Lung (tissue), 12 donors: ENCODE data around the gene PLPPR3. TPM values are rescaled to one million over a fixed set of nuclear protein-coding genes. Genes with fewer than 3 reads are reported as not detected.
"Not testable (repeated sequence)": the region's sequence is repeated elsewhere in the genome, so short reads cannot be mapped to it uniquely, and the experiment has no call there.

ENCODE experiments used
- ATAC-seq: fragments of 200-7000 bp; cut with Tn5 transposase; one replicate; pipeline ENCODE4 v1.9.1; 2020; ENCODE audit warnings: moderate number of reproducible peaks; ENCODE audit not compliant: insufficient read depth, low FRiP score
- DNase-seq, 3 donors: peaks; one replicate each; pipeline ENCODE4 v3.0.0-alpha.2; 2013 to 2017
- H3K27ac ChIP-seq, 2 donors: one replicate each; pipeline ENCODE4 v1.5.1; 2013; ENCODE audit warnings: mild to moderate bottlenecking in 2 of 2, moderate library complexity in 2 of 2, control low read depth in 1 of 2, inconsistent platforms in 1 of 2, low read depth in 1 of 2, low read length in 1 of 2
- H3K27me3 ChIP-seq, 3 donors: one replicate each; pipeline ENCODE4 v1.5.1; 2013; ENCODE audit warnings: low read length in 2 of 3; ENCODE audit not compliant: control insufficient read depth in 3 of 3, insufficient read depth in 3 of 3
- H3K36me3 ChIP-seq, 4 donors: one replicate each; pipeline ENCODE4 v1.5.1; 2013; ENCODE audit warnings: low read length in 4 of 4, mild to moderate bottlenecking in 1 of 4, moderate library complexity in 1 of 4; ENCODE audit not compliant: control insufficient read depth in 4 of 4, insufficient read depth in 4 of 4
- H3K4me1 ChIP-seq, 5 donors: one replicate each; pipeline ENCODE4 v1.5.1; 2013; ENCODE audit warnings: low read length in 5 of 5, mild to moderate bottlenecking in 2 of 5, moderate library complexity in 1 of 5; ENCODE audit not compliant: control insufficient read depth in 5 of 5, insufficient read depth in 5 of 5
- H3K4me3 ChIP-seq: one replicate; pipeline ENCODE4 v1.5.1; 2013; ENCODE audit warnings: mild to moderate bottlenecking, control low read depth, moderate library complexity
- H3K9ac ChIP-seq, 2 donors: one replicate each; pipeline ENCODE4 v1.5.1; 2013; ENCODE audit warnings: low read length in 2 of 2, control low read depth in 1 of 2; ENCODE audit not compliant: insufficient read depth in 1 of 2
- H3K9me3 ChIP-seq, 4 donors: one replicate each; pipeline ENCODE4 v1.5.1; 2013; ENCODE audit warnings: low read length in 3 of 4, mild to moderate bottlenecking in 1 of 4, moderate library complexity in 1 of 4; ENCODE audit not compliant: control insufficient read depth in 4 of 4, insufficient read depth in 3 of 4
- WGBS, 2 donors: extraction: QIAGEN DNeasy Blood & Tissue Kit; methylation state at CpG; one replicate each; pipeline ENCODE4 v1.1.7; 2013; 5-methylcytosine and 5-hydroxymethylcytosine counted together
- polyA plus RNA-seq, 2 donors: library from polyadenylated mRNA; stranded (reverse); fragments of 200-250 nt; gene quantifications; one replicate each; pipeline ENCODE4 v1.2.1, GENCODE V29; 2013
- total RNA-seq, 2 donors: library from RNA; depleted of rRNA in 1 of 2; stranded (reverse); fragments of >200 nt in 1 of 2; gene quantifications; one replicate each; pipeline ENCODE4 v1.2.1, GENCODE V29; 2014 to 2021
- TF ChIP-seq, protein P1 (sequence below): IDR thresholded peaks from 2 replicates; pipeline ENCODE4 v1.5.1; 2012; ENCODE audit warnings: mild to moderate bottlenecking; ENCODE audit errors: control extremely low read depth, extremely low read depth
- donor health status: control.
- donor health status: control.
- donor health status: Bipolar disorder and iron deficiency.
- donor health status: healthy.
- donor health status: DM: yes; HTN: yes; CAD: no.

Gene PLPPR3
- total and polyA plus RNA-seq, 4 donors: 0.91 to 14.1 (median 6.1) TPM

DNA sequence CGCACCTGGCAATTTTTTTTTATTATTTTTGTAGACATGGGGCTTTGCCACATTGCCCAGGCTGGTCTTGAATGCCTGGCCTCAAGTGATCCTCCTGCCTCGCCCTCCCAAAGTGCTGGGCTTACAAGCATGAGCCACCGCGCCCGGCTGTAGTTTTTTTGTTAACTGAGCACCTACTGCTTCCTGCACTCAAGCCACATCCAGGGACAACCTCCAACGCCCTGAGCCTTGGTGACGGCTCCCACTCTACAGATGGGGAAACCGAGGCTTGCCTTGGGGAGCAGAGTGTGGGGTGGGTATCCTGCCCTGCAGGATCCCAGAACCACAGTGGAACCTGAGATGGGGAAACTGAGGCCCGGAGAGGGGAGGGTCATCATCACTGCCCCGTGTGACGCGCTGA is 33.4 kb upstream of the PLPPR3 start:
- TF ChIP-seq, protein P1, sequence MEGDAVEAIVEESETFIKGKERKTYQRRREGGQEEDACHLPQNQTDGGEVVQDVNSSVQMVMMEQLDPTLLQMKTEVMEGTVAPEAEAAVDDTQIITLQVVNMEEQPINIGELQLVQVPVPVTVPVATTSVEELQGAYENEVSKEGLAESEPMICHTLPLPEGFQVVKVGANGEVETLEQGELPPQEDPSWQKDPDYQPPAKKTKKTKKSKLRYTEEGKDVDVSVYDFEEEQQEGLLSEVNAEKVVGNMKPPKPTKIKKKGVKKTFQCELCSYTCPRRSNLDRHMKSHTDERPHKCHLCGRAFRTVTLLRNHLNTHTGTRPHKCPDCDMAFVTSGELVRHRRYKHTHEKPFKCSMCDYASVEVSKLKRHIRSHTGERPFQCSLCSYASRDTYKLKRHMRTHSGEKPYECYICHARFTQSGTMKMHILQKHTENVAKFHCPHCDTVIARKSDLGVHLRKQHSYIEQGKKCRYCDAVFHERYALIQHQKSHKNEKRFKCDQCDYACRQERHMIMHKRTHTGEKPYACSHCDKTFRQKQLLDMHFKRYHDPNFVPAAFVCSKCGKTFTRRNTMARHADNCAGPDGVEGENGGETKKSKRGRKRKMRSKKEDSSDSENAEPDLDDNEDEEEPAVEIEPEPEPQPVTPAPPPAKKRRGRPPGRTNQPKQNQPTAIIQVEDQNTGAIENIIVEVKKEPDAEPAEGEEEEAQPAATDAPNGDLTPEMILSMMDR: no peak
- H3K4me1 ChIP-seq: peaks cover 0 to 18% (median 6%) of the 10 kb centered on the region in 5 donors
- ATAC-seq: no peak
- H3K4me3 ChIP-seq: no peak overlapping the region
- H3K36me3 ChIP-seq: no peaks in the 10 kb centered on the region
- no peak overlapping the region for H3K9ac ChIP-seq
- no peak for DNase-seq
- WGBS, 2 donors: 72 to 82% methylated on average over 12 of the region's 12 CpGs
- H3K9me3 ChIP-seq: no peaks in the 10 kb centered on the region
- peaks cover 0 to 7% (median 0%) of the 10 kb centered on the region in 3 donors for H3K27me3 ChIP-seq
- no peak overlapping the region for H3K27ac ChIP-seq

DNA sequence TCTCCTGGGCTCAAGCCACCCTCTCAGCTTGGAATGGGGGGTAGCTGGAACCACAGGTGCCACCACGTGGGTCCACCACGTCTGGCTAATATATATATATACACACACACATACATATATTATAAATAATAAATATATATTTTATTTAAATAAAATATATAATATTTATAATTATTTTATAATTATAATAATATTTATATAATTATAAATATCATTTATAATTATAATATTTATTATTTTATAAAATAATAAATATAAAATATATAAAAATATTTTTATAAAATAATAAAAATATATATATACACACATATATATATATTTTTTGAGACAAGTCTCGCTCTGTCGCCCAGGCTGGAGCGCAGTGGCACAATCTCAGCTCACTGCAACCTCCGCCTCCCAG is 32.8 kb upstream of the PLPPR3 start:
- no peaks in the 10 kb centered on the region for H3K9me3 ChIP-seq
- TF ChIP-seq, protein P1: no peak
- H3K4me3 ChIP-seq: no peak overlapping the region
- ATAC-seq: no peak
- no peak overlapping the region for H3K9ac ChIP-seq
- H3K4me1 ChIP-seq: peaks cover 0 to 15% (median 6%) of the 10 kb centered on the region in 5 donors
- peaks cover 0 to 2% (median 0%) of the 10 kb centered on the region in 3 donors for H3K27me3 ChIP-seq
- H3K36me3 ChIP-seq: no peaks in the 10 kb centered on the region
- DNase-seq: no peak
- no peak overlapping the region for H3K27ac ChIP-seq
- 62 to 68% methylated on average over 6 of the region's 6 CpGs for WGBS, 2 donors

DNA sequence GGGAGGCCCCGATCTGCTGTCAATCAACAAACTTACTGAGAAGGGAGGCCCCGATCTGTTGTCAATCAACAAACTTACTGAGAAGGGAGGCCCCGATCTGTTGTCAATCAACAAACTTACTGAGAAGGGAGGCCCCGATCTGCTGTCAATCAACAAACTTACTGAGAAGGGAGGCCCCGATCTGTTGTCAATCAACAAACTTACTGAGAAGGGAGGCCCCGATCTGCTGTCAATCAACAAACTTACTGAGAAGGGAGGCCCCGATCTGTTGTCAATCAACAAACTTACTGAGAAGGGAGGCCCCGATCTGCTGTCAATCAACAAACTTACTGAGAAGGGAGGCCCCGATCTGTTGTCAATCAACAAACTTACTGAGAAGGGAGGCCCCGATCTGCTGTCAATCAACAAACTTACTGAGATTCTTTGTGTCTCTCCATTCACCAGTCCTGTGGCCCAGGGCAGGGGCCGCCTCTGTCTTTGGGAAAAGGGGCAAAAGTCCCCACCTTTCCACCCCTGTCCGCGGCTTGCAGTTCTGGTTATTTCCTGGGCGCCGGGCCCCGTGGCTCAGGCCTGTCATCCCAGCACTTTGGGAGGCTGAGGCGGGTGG is 32.0 kb upstream of the PLPPR3 start:
- not testable (repeated sequence) for H3K4me3 ChIP-seq, DNase-seq, H3K9me3 ChIP-seq, ATAC-seq, H3K9ac ChIP-seq, H3K4me1 ChIP-seq, H3K27ac ChIP-seq, H3K27me3 ChIP-seq, H3K36me3 ChIP-seq
- WGBS, 2 donors: 55 to 71% methylated on average over 10 to 11 of the region's 17 CpGs

DNA sequence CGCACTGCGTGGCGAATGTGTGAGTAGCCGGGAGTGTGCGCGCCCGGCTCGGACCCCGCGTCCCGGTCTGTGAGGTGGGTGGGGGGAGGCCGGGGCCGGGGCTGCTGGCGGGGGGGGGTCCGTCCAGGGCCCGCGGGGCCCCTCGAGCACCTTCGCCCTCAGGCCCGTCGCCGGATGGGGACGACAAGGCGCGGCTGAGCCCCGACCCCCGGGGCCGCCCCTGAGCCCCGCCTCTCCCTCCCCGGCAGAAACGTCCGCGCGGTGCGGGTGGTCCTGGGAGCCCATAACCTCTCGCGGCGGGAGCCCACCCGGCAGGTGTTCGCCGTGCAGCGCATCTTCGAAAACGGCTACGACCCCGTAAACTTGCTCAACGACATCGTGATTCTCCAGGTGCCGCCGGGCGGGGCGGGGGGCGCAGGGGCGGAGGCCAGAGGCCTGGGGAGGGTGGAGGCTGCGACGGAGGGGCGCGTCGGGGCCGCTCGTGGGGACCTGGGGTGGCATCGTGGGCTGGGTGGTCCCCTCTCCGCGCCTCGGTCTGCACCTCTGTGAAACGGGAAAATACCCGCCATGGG is 31.3 kb upstream of the PLPPR3 start:
- ATAC-seq (no peak), DNase-seq (no peak)
- no peak overlapping the region for H3K9ac ChIP-seq
- no peaks in the 10 kb centered on the region for H3K36me3 ChIP-seq
- H3K9me3 ChIP-seq: no peaks in the 10 kb centered on the region
- H3K27ac ChIP-seq: no peak overlapping the region
- WGBS, 2 donors: 13 to 21% methylated on average over 45 to 67 of the region's 67 CpGs
- no peak overlapping the region for H3K4me3 ChIP-seq
- TF ChIP-seq, protein P1: no peak
- H3K4me1 ChIP-seq: peaks cover 0 to 9% (median 0%) of the 10 kb centered on the region in 5 donors
- peaks cover 0 to 5% (median 0%) of the 10 kb centered on the region in 3 donors for H3K27me3 ChIP-seq
